ENCODE measurements around the gene AKNA. TPM values are rescaled to one million over a fixed set of nuclear protein-coding genes. Genes with fewer than 3 reads are reported as not detected.

Gene AKNA
- total RNA-seq, 1 donor from 2014 or later, result 16.0 TPM

DNA sequence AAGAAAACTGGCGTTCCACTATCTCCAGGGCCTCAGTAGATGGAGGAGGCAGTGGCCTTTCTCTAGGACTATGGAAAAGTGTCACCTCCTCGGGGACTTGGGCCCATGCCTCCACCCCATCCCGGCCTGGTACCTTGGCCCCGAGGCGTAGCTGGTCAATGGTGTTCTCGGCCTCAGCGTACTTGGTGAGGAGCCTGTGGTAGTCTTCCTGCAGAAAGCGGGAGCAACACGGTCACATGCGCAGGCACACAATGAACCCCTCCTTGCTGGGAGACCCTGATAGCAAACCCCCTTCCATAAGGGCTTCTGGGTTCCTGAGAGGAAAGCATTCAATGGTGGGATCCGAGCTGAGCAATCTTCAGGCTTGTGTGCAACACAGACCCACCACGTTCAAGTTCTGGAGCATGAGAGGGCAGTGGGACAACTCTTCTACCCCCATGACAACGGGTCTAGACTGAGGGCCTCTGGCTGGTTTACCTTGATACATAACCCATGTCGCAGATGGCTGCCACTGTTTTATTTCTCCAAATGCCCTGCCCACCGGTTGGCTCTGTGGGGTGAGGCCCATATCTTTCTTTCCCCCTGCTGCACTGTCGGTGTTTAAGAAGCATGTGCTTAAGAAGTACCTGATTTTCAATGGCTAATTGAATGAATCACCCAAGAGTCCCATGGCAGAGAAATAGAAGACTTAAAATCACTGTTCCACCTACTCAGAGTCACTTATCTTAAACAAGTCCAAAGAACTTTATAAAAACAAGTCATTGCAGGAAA, 13.6 kb downstream of the AKNA start:
- H3K27me3 ChIP-seq (ENCODE audit: insufficient read depth, low read length), result no peaks in the 10 kb centered on the region
- Mint-ChIP-seq H3K36me3 (ENCODE audit: low read depth, unreplicated experiment) (peaks cover 27% of the 10 kb centered on the region), H3K27me3 (ENCODE audit: low read depth, unreplicated experiment) (no peaks in the 10 kb centered on the region), H3K9me3 (ENCODE audit: unreplicated experiment) (peaks cover 1% of the 10 kb centered on the region), H3K4me3 (ENCODE audit: unreplicated experiment) (no peak overlapping the region), H3K4me1 (ENCODE audit: low read depth, unreplicated experiment) (peaks cover 4% of the 10 kb centered on the region), H3K27ac (ENCODE audit: unreplicated experiment) (no peak overlapping the region)
- no peaks in the 10 kb centered on the region for H3K79me2 ChIP-seq (ENCODE audit: insufficient read depth, low read length)
- no peak overlapping the region for H3K9ac ChIP-seq (ENCODE audit: low read length)
- DNase-seq (ENCODE audit: low read depth) (no peak), FAIRE-seq (no peak)
- no peaks in the 10 kb centered on the region for H3K36me3 ChIP-seq (ENCODE audit: insufficient read depth, low read length)
- H3K4me2 ChIP-seq (ENCODE audit: low read length), result no peak overlapping the region
- H4K20me1 ChIP-seq (ENCODE audit: insufficient read depth, low read length), result peaks cover 15% of the 10 kb centered on the region
- no peak overlapping the region for H3K27ac ChIP-seq (ENCODE audit: low read depth, low read length)
- H2AFZ ChIP-seq (ENCODE audit: low read depth, low read length), result no peak overlapping the region
- peaks cover 4% of the 10 kb centered on the region for H3K4me1 ChIP-seq (ENCODE audit: insufficient read depth, low read length)
- no peaks in the 10 kb centered on the region for H3K9me3 ChIP-seq (ENCODE audit: insufficient read depth, low read depth, low read length)
- H3K4me3 ChIP-seq (ENCODE audit: insufficient read depth, low read depth, low read length), result no peak overlapping the region
- TF ChIP-seq EZH2 (IDR thresholded peaks at IDR 0.05; ENCODE audit: insufficient read depth, low read length) (no peak), CTCF (IDR thresholded peaks at IDR 0.05; ENCODE audit: insufficient read depth, low read depth, low read length) (no peak)

GRCh38 chr9:114372921-114373448, 14.8 kb downstream of the AKNA start:
- no peaks in the 10 kb centered on the region for H3K27me3 ChIP-seq (ENCODE audit: insufficient read depth, low read length)

More at GRCh38 chr9:114372921-114373448, 14.8 kb downstream of the AKNA start:
- Mint-ChIP-seq H3K4me3 (ENCODE audit: unreplicated experiment) (no peak overlapping the region), H3K4me1 (ENCODE audit: low read depth, unreplicated experiment) (peaks cover 4% of the 10 kb centered on the region), H3K27me3 (ENCODE audit: low read depth, unreplicated experiment) (no peaks in the 10 kb centered on the region), H3K36me3 (ENCODE audit: low read depth, unreplicated experiment) (peaks cover 24% of the 10 kb centered on the region), H3K27ac (ENCODE audit: unreplicated experiment) (no peak overlapping the region), H3K9me3 (ENCODE audit: unreplicated experiment) (peaks cover 1% of the 10 kb centered on the region)
- DNase-seq (ENCODE audit: low read depth), result no peak
- Histone ChIP-seq H3K36me3 (ENCODE audit: insufficient read depth, low read length) (peaks cover 2% of the 10 kb centered on the region), H3K4me1 (ENCODE audit: insufficient read depth, low read length) (peaks cover 4% of the 10 kb centered on the region), H3K79me2 (ENCODE audit: insufficient read depth, low read length) (no peaks in the 10 kb centered on the region), H3K4me2 (ENCODE audit: low read length) (no peak overlapping the region), H3K9ac (ENCODE audit: low read length) (no peak overlapping the region), H2AFZ (ENCODE audit: low read depth, low read length) (no peak overlapping the region), H3K27ac (ENCODE audit: low read depth, low read length) (no peak overlapping the region), H4K20me1 (ENCODE audit: insufficient read depth, low read length) (peaks cover 10% of the 10 kb centered on the region), H3K4me3 (ENCODE audit: insufficient read depth, low read depth, low read length) (no peak overlapping the region), H3K9me3 (ENCODE audit: insufficient read depth, low read depth, low read length) (no peaks in the 10 kb centered on the region)
- no peak for FAIRE-seq
- TF ChIP-seq CTCF (IDR thresholded peaks at IDR 0.05; ENCODE audit: insufficient read depth, low read depth, low read length) (no peak), EZH2 (IDR thresholded peaks at IDR 0.05; ENCODE audit: insufficient read depth, low read length) (no peak)
